ENCODE measurements around the gene TRPC4AP. TPM values are rescaled to one million over a fixed set of nuclear protein-coding genes. Genes with fewer than 3 reads are reported as not detected.
"Not testable (repeated sequence)": the region's sequence is repeated elsewhere in the genome, so short reads cannot be mapped to it uniquely, and the experiment has no call there.

Gene TRPC4AP
- total RNA-seq, 1 donor from 2014 or later, result 54.1 TPM

- Histone ChIP-seq H3K9me3 (no peaks in the 10 kb centered on the region), H3K4me1 (peaks cover 0 to 14% of the 10 kb centered on the region in 2 donors), H3K36me3 (peaks cover 24 to 29% of the 10 kb centered on the region in 2 donors), H3K4me3 (no peak overlapping the region), H3K27me3 (no peaks in the 10 kb centered on the region), H3K27ac (no peak overlapping the region)
- TF ChIP-seq, protein P1, sequence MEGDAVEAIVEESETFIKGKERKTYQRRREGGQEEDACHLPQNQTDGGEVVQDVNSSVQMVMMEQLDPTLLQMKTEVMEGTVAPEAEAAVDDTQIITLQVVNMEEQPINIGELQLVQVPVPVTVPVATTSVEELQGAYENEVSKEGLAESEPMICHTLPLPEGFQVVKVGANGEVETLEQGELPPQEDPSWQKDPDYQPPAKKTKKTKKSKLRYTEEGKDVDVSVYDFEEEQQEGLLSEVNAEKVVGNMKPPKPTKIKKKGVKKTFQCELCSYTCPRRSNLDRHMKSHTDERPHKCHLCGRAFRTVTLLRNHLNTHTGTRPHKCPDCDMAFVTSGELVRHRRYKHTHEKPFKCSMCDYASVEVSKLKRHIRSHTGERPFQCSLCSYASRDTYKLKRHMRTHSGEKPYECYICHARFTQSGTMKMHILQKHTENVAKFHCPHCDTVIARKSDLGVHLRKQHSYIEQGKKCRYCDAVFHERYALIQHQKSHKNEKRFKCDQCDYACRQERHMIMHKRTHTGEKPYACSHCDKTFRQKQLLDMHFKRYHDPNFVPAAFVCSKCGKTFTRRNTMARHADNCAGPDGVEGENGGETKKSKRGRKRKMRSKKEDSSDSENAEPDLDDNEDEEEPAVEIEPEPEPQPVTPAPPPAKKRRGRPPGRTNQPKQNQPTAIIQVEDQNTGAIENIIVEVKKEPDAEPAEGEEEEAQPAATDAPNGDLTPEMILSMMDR (IDR thresholded peaks at IDR 0.05), result no peak
- DNase-seq (ENCODE audit: low spot score in 2 of 2), result no peak
- intact Hi-C loops (cut with DNase I), result no loop called here
Observed at GRCh38 chr20:35077872-35078271, 14.7 kb downstream of the TRPC4AP start.

GRCh38 chr20:35077341-35077740 lies 15.3 kb downstream of the TRPC4AP start:
- DNase-seq (ENCODE audit: low spot score in 2 of 2), result no peak
- Histone ChIP-seq H3K4me3 (no peak overlapping the region), H3K4me1 (peaks cover 0 to 14% of the 10 kb centered on the region in 2 donors), H3K9me3 (no peaks in the 10 kb centered on the region), H3K27me3 (no peaks in the 10 kb centered on the region), H3K27ac (no peak overlapping the region), H3K36me3 (peaks cover 24 to 29% of the 10 kb centered on the region in 2 donors)
- intact Hi-C loops (cut with DNase I), result no loop called here
- TF ChIP-seq, protein P1 (IDR thresholded peaks at IDR 0.05), result no peak

DNA sequence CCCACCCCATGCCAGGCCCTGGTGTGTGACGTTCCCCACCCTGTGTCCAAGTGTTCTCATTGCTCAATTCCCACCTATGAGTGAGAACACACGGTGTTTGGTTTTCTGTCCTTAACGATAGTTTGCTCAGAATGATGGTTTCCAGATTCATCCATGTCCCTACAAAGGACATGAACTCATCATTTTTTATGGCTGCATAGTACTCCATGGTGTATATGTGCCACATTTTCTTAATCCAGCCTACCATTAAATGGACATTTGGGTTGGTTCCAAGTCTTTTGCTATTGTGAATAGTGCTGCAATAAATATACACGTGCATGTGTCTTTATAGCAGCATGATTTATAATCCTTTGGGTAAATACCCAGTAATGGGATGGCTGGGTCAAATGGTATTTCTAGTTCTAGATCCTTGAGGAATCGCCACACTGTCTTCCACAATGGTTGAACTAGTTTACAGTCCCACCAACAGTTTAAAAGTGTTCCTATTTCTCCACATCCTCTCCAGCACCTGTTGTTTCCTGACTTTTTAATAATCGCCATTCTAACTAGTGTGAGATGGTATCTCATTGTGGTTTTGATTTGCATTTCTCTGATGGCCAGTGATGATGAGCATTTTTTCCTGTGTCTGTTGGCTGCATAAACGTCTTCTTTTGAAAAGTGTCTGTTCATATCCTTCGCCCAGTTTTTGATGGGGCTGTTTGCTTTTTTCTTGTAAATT lies 21.0 kb downstream of the TRPC4AP start:
- DNase-seq (ENCODE audit: low spot score in 2 of 2); H3K4me1 ChIP-seq; intact Hi-C loops (cut with DNase I); H3K4me3 ChIP-seq; H3K9me3 ChIP-seq; H3K27me3 ChIP-seq; H3K27ac ChIP-seq: not testable (repeated sequence)
- peaks cover 10 to 18% of the 10 kb centered on the region in 2 donors for H3K36me3 ChIP-seq

DNA sequence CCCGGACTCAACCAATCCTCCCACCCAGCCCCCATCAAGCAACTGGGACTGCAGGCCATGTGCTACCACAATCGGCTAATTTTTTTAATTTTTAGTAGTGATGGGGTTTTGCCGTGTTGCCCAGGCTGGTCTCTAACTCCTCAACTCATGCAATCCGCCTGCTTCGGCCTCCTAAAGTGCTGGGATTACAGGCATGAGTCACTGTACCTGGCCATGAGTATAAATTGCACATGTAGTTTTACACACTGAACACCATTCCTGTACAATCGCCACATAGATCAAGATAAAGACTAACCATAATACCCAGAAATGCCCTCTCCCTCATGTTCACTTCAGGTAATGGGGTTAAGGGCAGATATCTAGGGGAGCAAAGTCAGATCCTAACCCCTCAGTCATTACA lies 26.4 kb downstream of the TRPC4AP start:
- H3K27me3 ChIP-seq, result no peaks in the 10 kb centered on the region
- H3K4me3 ChIP-seq, result no peak overlapping the region
- TF ChIP-seq, protein P1 (IDR thresholded peaks at IDR 0.05), result no peak
- H3K9me3 ChIP-seq, result no peaks in the 10 kb centered on the region
- no peaks in the 10 kb centered on the region for H3K4me1 ChIP-seq
- no peak overlapping the region for H3K27ac ChIP-seq
- H3K36me3 ChIP-seq, result peaks cover 6 to 8% of the 10 kb centered on the region in 2 donors
- intact Hi-C loops (cut with DNase I), result no loop called here
- no peak for DNase-seq (ENCODE audit: low spot score in 2 of 2)

DNA sequence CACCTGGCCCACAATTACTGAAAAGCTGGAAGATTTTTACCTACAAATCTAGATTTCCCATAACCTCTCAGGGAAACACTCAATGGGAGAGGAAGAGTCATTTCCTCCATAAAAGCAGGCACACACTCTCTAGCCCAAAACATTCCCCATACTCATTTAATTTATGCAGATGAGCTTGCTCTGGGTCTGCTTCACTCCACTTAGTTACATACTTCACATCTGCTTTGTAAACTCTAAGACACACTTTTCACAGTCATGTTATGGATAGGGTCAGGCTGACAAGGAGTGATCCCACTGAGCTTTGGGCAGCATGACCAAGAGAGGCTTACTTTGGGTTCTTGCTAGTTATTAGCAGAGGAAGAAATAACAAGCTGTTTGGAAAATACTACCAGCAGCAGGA lies 27.4 kb downstream of the TRPC4AP start:
- Histone ChIP-seq H3K9me3 (no peaks in the 10 kb centered on the region), H3K4me1 (no peaks in the 10 kb centered on the region)

GRCh38 chr20:35063168-35063567 lies 29.4 kb downstream of the TRPC4AP start:
- Histone ChIP-seq H3K9me3 (no peaks in the 10 kb centered on the region), H3K4me3 (no peak overlapping the region), H3K36me3 (peaks cover 3 to 6% of the 10 kb centered on the region in 2 donors), H3K27ac (no peak overlapping the region), H3K27me3 (no peaks in the 10 kb centered on the region), H3K4me1 (no peaks in the 10 kb centered on the region)
- TF ChIP-seq, protein P1 (IDR thresholded peaks at IDR 0.05), result no peak
- DNase-seq (ENCODE audit: low spot score in 2 of 2), result no peak
- intact Hi-C loops (cut with DNase I), result no loop called here

More for the DNA sequence above, 27.4 kb downstream of the TRPC4AP start:
- Histone ChIP-seq H3K27ac (no peak overlapping the region), H3K27me3 (no peaks in the 10 kb centered on the region), H3K4me3 (no peak overlapping the region), H3K36me3 (peaks cover 6 to 8% of the 10 kb centered on the region in 2 donors)
- intact Hi-C loops (cut with DNase I), result no loop called here
- TF ChIP-seq, protein P1 (IDR thresholded peaks at IDR 0.05), result no peak
- no peak for DNase-seq (ENCODE audit: low spot score in 2 of 2)

All from ascending aorta (tissue), 2 donors.